H9 (cell line): Measurements from ENCODE around the gene DMD. TPM values are rescaled to one million over a fixed set of nuclear protein-coding genes. Genes with fewer than 3 reads are reported as not detected.

Source experiments
- DNase-seq: peaks from one replicate; pipeline ENCODE4 v3.0.0-alpha.2; 2017
- H2AFZ ChIP-seq: one replicate; pipeline ENCODE4 v1.6.1; 2013; ENCODE audit warnings: mild to moderate bottlenecking, low read length, control low read depth, moderate library complexity
- H2AK5ac ChIP-seq: 2 replicates; pipeline ENCODE4 v1.6.1; 2013; ENCODE audit warnings: low read length, control low read depth, mixed read lengths; ENCODE audit not compliant: insufficient read length
- H2BK120ac ChIP-seq: one replicate; pipeline ENCODE4 v1.6.1; 2013; ENCODE audit warnings: low read depth, mild to moderate bottlenecking, low read length, control low read depth, inconsistent platforms; ENCODE audit not compliant: poor library complexity, severe bottlenecking
- H2BK12ac ChIP-seq: 2 replicates; pipeline ENCODE4 v1.6.1; 2013; ENCODE audit warnings: low read length, control low read depth, mixed read lengths, low read depth; ENCODE audit not compliant: insufficient read length
- H2BK15ac ChIP-seq: 2 replicates; pipeline ENCODE4 v1.6.1; 2013; ENCODE audit warnings: low read depth, low read length, control low read depth
- H2BK20ac ChIP-seq: one replicate; pipeline ENCODE4 v1.6.1; 2013; ENCODE audit warnings: low read depth, mild to moderate bottlenecking, low read length, control low read depth, inconsistent platforms; ENCODE audit not compliant: poor library complexity, severe bottlenecking
- H2BK5ac ChIP-seq: 2 replicates; pipeline ENCODE4 v1.6.1; 2013; ENCODE audit warnings: low read length, control low read depth, mixed read lengths; ENCODE audit not compliant: insufficient read length
- H3K14ac ChIP-seq: 2 replicates; pipeline ENCODE4 v1.6.1; 2013; ENCODE audit warnings: low read length, control low read depth; ENCODE audit not compliant: insufficient read depth
- H3K18ac ChIP-seq: 2 replicates; pipeline ENCODE4 v1.6.1; 2013; ENCODE audit warnings: low read depth, mild to moderate bottlenecking, mixed read lengths, low read length, control low read depth; ENCODE audit not compliant: insufficient read length
- H3K23ac ChIP-seq: 2 replicates; pipeline ENCODE4 v1.6.1; 2013; ENCODE audit warnings: low read length, control low read depth, mixed read lengths, low read depth; ENCODE audit not compliant: insufficient read length
- H3K23me2 ChIP-seq: 2 replicates; pipeline ENCODE4 v1.6.1; 2013; ENCODE audit warnings: low read depth, mild to moderate bottlenecking, mixed read lengths, low read length, control low read depth; ENCODE audit not compliant: insufficient read length, poor library complexity, severe bottlenecking
- H3K27ac ChIP-seq: 2 replicates; pipeline ENCODE4 v1.5.1; 2013; ENCODE audit warnings: low read length, control low read depth, mixed read lengths, low read depth; ENCODE audit not compliant: insufficient read length
- H3K27me3 ChIP-seq: 2 replicates; pipeline ENCODE4 v1.6.1; 2013; ENCODE audit warnings: low read length, control low read depth, inconsistent platforms; ENCODE audit not compliant: insufficient read depth
- H3K4ac ChIP-seq: 2 replicates; pipeline ENCODE4 v1.6.1; 2013; ENCODE audit warnings: low read depth, mild to moderate bottlenecking, control low read depth, inconsistent platforms, low read length, moderate library complexity
- H3K4me1 ChIP-seq: 2 replicates; pipeline ENCODE4 v1.6.1; 2013; ENCODE audit warnings: low read length, control low read depth, inconsistent platforms; ENCODE audit not compliant: insufficient read depth
- H3K4me2 ChIP-seq: 2 replicates; pipeline ENCODE4 v1.6.1; 2013; ENCODE audit warnings: low read length, control low read depth, mixed read lengths; ENCODE audit not compliant: insufficient read length, insufficient read depth
- H3K56ac ChIP-seq: 2 replicates; pipeline ENCODE4 v1.6.1; 2013; ENCODE audit warnings: low read depth, mild to moderate bottlenecking, mixed read lengths, low read length, control low read depth; ENCODE audit not compliant: insufficient read length
- H3K79me1 ChIP-seq: 2 replicates; pipeline ENCODE4 v1.6.1; 2013; ENCODE audit warnings: low read depth, mild to moderate bottlenecking, moderate library complexity, low read length, control low read depth, inconsistent platforms; ENCODE audit not compliant: insufficient read depth, poor library complexity, severe bottlenecking
- H3K79me2 ChIP-seq: 2 replicates; pipeline ENCODE4 v1.6.1; 2013; ENCODE audit warnings: low read length, control low read depth, inconsistent platforms; ENCODE audit not compliant: insufficient read depth
- H3K9ac ChIP-seq: 2 replicates; pipeline ENCODE4 v1.6.1; 2013; ENCODE audit warnings: low read length, control low read depth, mixed read lengths; ENCODE audit not compliant: insufficient read length; ENCODE audit errors: extremely low read depth
- H3K9me3 ChIP-seq: one replicate; pipeline ENCODE4 v1.6.1; 2013; ENCODE audit warnings: low read depth, low read length, inconsistent platforms; ENCODE audit not compliant: control insufficient read depth
- H3T11ph ChIP-seq: one replicate; pipeline ENCODE4 v1.6.1; 2013; ENCODE audit warnings: mild to moderate bottlenecking, low read length, control low read depth, inconsistent platforms
- H4K20me1 ChIP-seq: one replicate; pipeline ENCODE4 v1.6.1; 2013; ENCODE audit not compliant: control insufficient read depth, insufficient read length, insufficient read depth
- H4K5ac ChIP-seq: 2 replicates; pipeline ENCODE4 v1.6.1; 2013; ENCODE audit warnings: low read depth, mild to moderate bottlenecking, mixed read lengths, low read length, control low read depth; ENCODE audit not compliant: insufficient read length
- H4K8ac ChIP-seq: replicated peaks from 2 replicates; pipeline ENCODE4 v1.6.1; 2013; ENCODE audit warnings: low read length, control low read depth, mixed read lengths, low read depth; ENCODE audit not compliant: insufficient read length
- H4K91ac ChIP-seq: 2 replicates; pipeline ENCODE4 v1.6.1; 2013; ENCODE audit warnings: low read depth, mild to moderate bottlenecking, moderate library complexity, mixed read lengths, low read length, control low read depth; ENCODE audit not compliant: insufficient read length
- H3K27ac Mint-ChIP-seq, 3 experiments: 2 replicates in 2 of 3; 3 replicates in 1 of 3; pipeline ENCODE4 v1.8.0; 2020 to 2021; ENCODE audit warnings: mixed read lengths in 3 of 3, mild to moderate bottlenecking in 1 of 3, moderate library complexity in 1 of 3
- H3K27me3 Mint-ChIP-seq: 2 replicates; pipeline ENCODE4 v1.8.0; 2021; ENCODE audit warnings: low read depth, mild to moderate bottlenecking, moderate library complexity, mixed read lengths
- H3K36me3 Mint-ChIP-seq, 3 experiments: 2 replicates in 2 of 3; 3 replicates in 1 of 3; pipeline ENCODE4 v1.8.0; 2020 to 2021; ENCODE audit warnings: low read depth in 3 of 3, mixed read lengths in 3 of 3; ENCODE audit not compliant: insufficient read depth in 1 of 3
- H3K4me1 Mint-ChIP-seq, 2 experiments: 2 replicates each; pipeline ENCODE4 v1.8.0; 2020; ENCODE audit warnings: mixed read lengths in 2 of 2
- H3K4me3 Mint-ChIP-seq, 2 experiments: 2 replicates in 1 of 2; 3 replicates in 1 of 2; pipeline ENCODE4 v1.8.0; 2020 to 2021; ENCODE audit warnings: mild to moderate bottlenecking in 2 of 2, mixed read lengths in 2 of 2, moderate library complexity in 1 of 2
- H3K9me3 Mint-ChIP-seq, 2 experiments: 2 replicates in 1 of 2; 3 replicates in 1 of 2; pipeline ENCODE4 v1.8.0; 2020; ENCODE audit warnings: mild to moderate bottlenecking in 2 of 2, mixed read lengths in 2 of 2, moderate library complexity in 1 of 2
- CTCF ChIP-seq: fragments of 200-600 bp; sonication (generic); conservative IDR thresholded peaks from 3 replicates; pipeline ENCODE4 v1.8.0; 2021; ENCODE audit warnings: antibody characterized with exemption, mild to moderate bottlenecking
- WGBS: extraction: QIAGEN DNeasy Blood & Tissue Kit; methylation state at CpG from one replicate; pipeline ENCODE4 v1.1.7; 2013; ENCODE audit warnings: missing lambda C conversion rate, low lambda C conversion rate, mixed read lengths; ENCODE audit not compliant: insufficient read length; ENCODE audit errors: extremely low coverage; 5-methylcytosine and 5-hydroxymethylcytosine counted together
- total RNA-seq: library from RNA; stranded (reverse); gene quantifications from 2 replicates; pipeline ENCODE4 v1.2.1, GENCODE V29; 2021

Gene DMD
- total RNA-seq, 1 experiment from 2014 or later: 3.8 TPM

GRCh38 chrX:31665454-31665853, 1545.9 kb downstream of the DMD start:
- Histone ChIP-seq H2BK15ac (no peak overlapping the region), H3K4me2 (no peak overlapping the region), H3K23ac (no peak overlapping the region), H3K56ac (no peak overlapping the region), H4K5ac (no peak overlapping the region), H3K27me3 (no peaks in the 10 kb centered on the region), H2AFZ (no peak overlapping the region), H2BK5ac (no peak overlapping the region), H4K20me1 (no peaks in the 10 kb centered on the region), H3K79me1 (no peaks in the 10 kb centered on the region), H3K79me2 (no peaks in the 10 kb centered on the region), H3K27ac (no peak overlapping the region), H4K8ac (no peak overlapping the region), H3K9me3 (no peaks in the 10 kb centered on the region), H3K14ac (no peak overlapping the region), H4K91ac (no peak overlapping the region), H3K23me2 (no peaks in the 10 kb centered on the region), H3K4ac (no peak overlapping the region), H2BK12ac (no peak overlapping the region), H2BK120ac (no peak overlapping the region), H2BK20ac (no peak overlapping the region), H3T11ph (no peak overlapping the region), H3K4me1 (no peaks in the 10 kb centered on the region; the same call in 1 of the 2 replicates), H3K18ac (no peak overlapping the region), H2AK5ac (no peak overlapping the region), H3K9ac (no peak overlapping the region)
- no peak for TF ChIP-seq CTCF
- Mint-ChIP-seq H3K9me3 (peaks cover 35 to 57% of the 10 kb centered on the region in 2 experiments), H3K36me3 (peaks cover 1 to 3% (median 2%) of the 10 kb centered on the region in 3 experiments; a peak in 5 of 7 replicates), H3K27ac (no peak overlapping the region), H3K27me3 (no peaks in the 10 kb centered on the region), H3K4me1 (peaks cover 7 to 12% of the 10 kb centered on the region in 2 experiments), H3K4me3 (no peak overlapping the region)
- no peak for DNase-seq
- no CpG with 5 or more reads among the region's 4 CpGs for WGBS
